Embryonic facial prominence (tissue), 1 donor: ENCODE measurements around the gene DCAF4L1.

ENCODE experiments used
- DNase-seq: peaks from one replicate; pipeline ENCODE4 v3.0.0-alpha.2; 2016; ENCODE audit errors: extremely low spot score

Gene DCAF4L1

GRCh38 chr4:41990365-41991111 lies 9.0 kb downstream of the DCAF4L1 start, which contains the start of gene SLC30A9:
TSS of gene SLC30A9 (plus strand) at chr4:41990530. CDS start at chr4:41990652, 122 bp downstream.
- peak; percentile 93 for DNase-seq

- DNase-seq, result no peak
Measured at GRCh38 chr4:41991916-41992767, 10.6 kb downstream of the DCAF4L1 start.

GRCh38 chr4:41992967-41993857 lies 11.7 kb downstream of the DCAF4L1 start:
- DNase-seq, result no peak

GRCh38 chr4:41994461-41994985 lies 13.0 kb downstream of the DCAF4L1 start:
- no peak for DNase-seq

GRCh38 chr4:41998019-41998418 lies 16.5 kb downstream of the DCAF4L1 start:
- no peak for DNase-seq

GRCh38 chr4:41999321-41999720 lies 17.8 kb downstream of the DCAF4L1 start:
- no peak for DNase-seq

- DNase-seq, result no peak
Measured at GRCh38 chr4:42008011-42008786, 26.6 kb downstream of the DCAF4L1 start.

- DNase-seq, result no peak
Measured at GRCh38 chr4:42015438-42015837, 33.9 kb downstream of the DCAF4L1 start.

GRCh38 chr4:42018451-42018850 lies 36.9 kb downstream of the DCAF4L1 start:
- no peak for DNase-seq
